HCT116 (cell line): ENCODE results near the gene PNISR. TPM values are rescaled to one million over a fixed set of nuclear protein-coding genes. Genes with fewer than 3 reads are reported as not detected.

Source experiments
- ATAC-seq: fragments of 200-7000 bp; cut with Tn5 transposase; 2 replicates; pipeline ENCODE4 v1.9.1; 2020; ENCODE audit warnings: mild to moderate bottlenecking, moderate library complexity
- BruUV-seq: library from RNA; stranded (reverse); fragments of 400-500 nt; replicated peaks from 2 replicates; lab custom pipeline; 2021; lab: Mats Ljungman, UMichigan
- CTCF ChIA-PET: fragments of 300-600 bp; sonication (Branson Sonifier 250); formaldehyde crosslinking; loops from one replicate; lab custom pipeline; 2021; ENCODE audit warnings: antibody characterized with exemption; lab: Charles Lee
- POLR2A ChIA-PET: fragments of 300-600, 350-600 bp; sonication (Branson Sonifier 250); formaldehyde crosslinking; loops from one replicate; lab custom pipeline; 2021; ENCODE audit warnings: antibody characterized with exemption; lab: Charles Lee
- RAD21 ChIA-PET, 2 experiments: fragments of 300-600 bp; sonication (Branson Sonifier 250); formaldehyde crosslinking; loops; one replicate each; lab custom pipeline; 2023; ENCODE audit warnings: low total read pairs in 2 of 2; ENCODE audit not compliant: uncharacterized antibody in 2 of 2, unreplicated experiment in 2 of 2, low non-redundant PET in 1 of 2; lab: Charles Lee
- DNase-seq: peaks from one replicate; pipeline ENCODE4 v3.0.0-alpha.2; 2010; ENCODE audit warnings: low read depth, low spot score
- H2AFZ ChIP-seq: fragments of 200-600 bp; shearing (Covaris generic), sonication (generic); 2 replicates; pipeline ENCODE4 v1.6.1; 2017; ENCODE audit warnings: low read depth, mixed run types, mixed read lengths, antibody characterized with exemption, low read length; ENCODE audit not compliant: poor library complexity, severe bottlenecking
- H3K27ac ChIP-seq: 2 replicates; pipeline ENCODE4 v1.5.1; 2012; ENCODE audit warnings: low read depth, low read length
- H3K27me3 ChIP-seq: fragments of 200-600 bp; sonication (generic); 2 replicates; pipeline ENCODE4 v1.6.1; 2016; ENCODE audit warnings: mixed run types, low read length, mixed read lengths; ENCODE audit not compliant: insufficient read depth
- H3K36me3 ChIP-seq, 2 experiments: fragments of 200-500 bp in 1 of 2; fragments of 200-600 bp in 1 of 2; sonication (Bioruptor generic) in 1 of 2; sonication (generic) in 1 of 2; 2 replicates each; pipeline versions ENCODE4 v1.5.1 to v1.6.1; 2014 to 2016; ENCODE audit warnings: low read length in 2 of 2, inconsistent platforms in 1 of 2, mixed read lengths in 1 of 2, mixed run types in 1 of 2; ENCODE audit not compliant: insufficient read depth in 2 of 2, control insufficient read depth in 1 of 2
- H3K4me1 ChIP-seq, 2 experiments: fragments of 200-600 bp in 1 of 2; sonication (generic) in 1 of 2; 2 replicates each; pipeline versions ENCODE4 v1.5.1 to v1.6.1; 2012 to 2017; ENCODE audit warnings: low read length in 2 of 2, inconsistent platforms in 1 of 2, mild to moderate bottlenecking in 1 of 2, mixed read lengths in 1 of 2, mixed run types in 1 of 2, moderate library complexity in 1 of 2; ENCODE audit not compliant: insufficient read depth in 2 of 2, control insufficient read depth in 1 of 2
- H3K4me2 ChIP-seq: fragments of 200-600 bp; sonication (generic); 2 replicates; pipeline ENCODE4 v1.6.1; 2017; ENCODE audit warnings: mixed run types, low read length, mixed read lengths
- H3K4me3 ChIP-seq, 2 experiments: fragments of 200-600 bp in 1 of 2; sonication (generic) in 1 of 2; replicated peaks in 1 of 2; 2 replicates each; pipeline ENCODE4 v1.5.1; 2011 to 2016; ENCODE audit warnings: low read length in 2 of 2, control low read depth in 1 of 2, low read depth in 1 of 2, mild to moderate bottlenecking in 1 of 2, mixed read lengths in 1 of 2, mixed run types in 1 of 2
- H3K79me2 ChIP-seq: fragments of 200-600 bp; sonication (generic); 2 replicates; pipeline ENCODE4 v1.6.1; 2017; ENCODE audit warnings: mild to moderate bottlenecking, mixed run types, low read length, moderate library complexity, mixed read lengths; ENCODE audit not compliant: insufficient read depth
- H3K9ac ChIP-seq: fragments of 200-600 bp; sonication (generic); 2 replicates; pipeline ENCODE4 v1.6.1; 2016; ENCODE audit warnings: low read length, mixed read lengths
- H3K9me2 ChIP-seq: fragments of 200-600 bp; sonication (generic), shearing (Covaris generic); 2 replicates; pipeline ENCODE4 v1.6.1; 2017; ENCODE audit warnings: mixed run types, mild to moderate bottlenecking, moderate library complexity; ENCODE audit not compliant: insufficient read depth
- H3K9me3 ChIP-seq, 2 experiments: fragments of 200-500 bp in 1 of 2; fragments of 200-600 bp in 1 of 2; sonication (Bioruptor generic) in 1 of 2; sonication (generic) in 1 of 2; 2 replicates each; pipeline ENCODE4 v1.6.1; 2014 to 2017; ENCODE audit warnings: low read length in 2 of 2, mixed read lengths in 2 of 2, inconsistent platforms in 1 of 2, low read depth in 1 of 2, mild to moderate bottlenecking in 1 of 2, mixed run types in 1 of 2, moderate library complexity in 1 of 2; ENCODE audit not compliant: control insufficient read depth in 1 of 2, insufficient read depth in 1 of 2
- H4K20me1 ChIP-seq: fragments of 200-600 bp; sonication (generic), shearing (Covaris generic); 2 replicates; pipeline ENCODE4 v1.6.1; 2017; ENCODE audit warnings: mixed run types, mild to moderate bottlenecking, moderate library complexity; ENCODE audit not compliant: insufficient read depth
- CEBPB ChIP-seq: IDR thresholded peaks from 2 replicates; pipeline ENCODE4 v1.6.1; 2012; ENCODE audit warnings: low read depth
- EGR1 ChIP-seq: IDR thresholded peaks from 2 replicates; pipeline ENCODE4 v1.6.1; 2012; ENCODE audit warnings: low read depth
- EZH2 ChIP-seq: fragments of 200-600 bp; sonication (generic); IDR thresholded peaks from 2 replicates; pipeline ENCODE4 v1.6.1; 2017; ENCODE audit warnings: antibody characterized with exemption, mixed run types
- EZH2phosphoT487 ChIP-seq: fragments of 200-600 bp; IDR thresholded peaks from 2 replicates; pipeline ENCODE4 v1.6.1; 2018; ENCODE audit warnings: antibody characterized with exemption, borderline replicate concordance
- POLR2A ChIP-seq: IDR thresholded peaks from 2 replicates; pipeline ENCODE4 v1.7.0; 2011; ENCODE audit warnings: borderline replicate concordance; ENCODE audit not compliant: insufficient read depth, insufficient read length; ENCODE audit errors: extremely low read depth
- POLR2AphosphoS5 ChIP-seq: IDR thresholded peaks from 2 replicates; pipeline ENCODE4 v1.6.1; 2011; ENCODE audit warnings: mild to moderate bottlenecking, low read depth, low read length, moderate library complexity
- SP1 ChIP-seq: IDR thresholded peaks from 2 replicates; pipeline ENCODE4 v1.6.1; 2012; ENCODE audit warnings: low read depth
- YY1 ChIP-seq: IDR thresholded peaks from 2 replicates; pipeline ENCODE4 v1.6.1; 2011; ENCODE audit warnings: low read length, low read depth, moderate library complexity, mild to moderate bottlenecking; ENCODE audit not compliant: insufficient replicate concordance; ENCODE audit errors: extremely low read depth
- ZFX ChIP-seq: fragments of 450-650 bp; IDR thresholded peaks from 2 replicates; pipeline ENCODE4 v1.6.1; 2017
- ZNF274 ChIP-seq: fragments of 200-500 bp; sonication (Bioruptor generic); IDR thresholded peaks from 2 replicates; pipeline ENCODE4 v1.6.1; 2014; ENCODE audit warnings: mild to moderate bottlenecking, low read depth, low read length, inconsistent platforms
- intact Hi-C: fragments of 100-400 bp; cut with micrococcal nuclease; formaldehyde crosslinking; loops from 2 replicates; pipeline ENCODE4 v1.10.0; 2022
- total RNA-seq: library from RNA; stranded (reverse); gene quantifications from one replicate; pipeline ENCODE4 v1.2.1, GENCODE V29; 2021; ENCODE audit not compliant: unreplicated experiment
- TF ChIP-seq, protein P1 (sequence below): IDR thresholded peaks from 2 replicates; pipeline ENCODE4 v1.6.1; 2012
- TF ChIP-seq, protein P2 (sequence below): IDR thresholded peaks from 2 replicates; pipeline ENCODE4 v1.6.1; 2012; ENCODE audit warnings: low read depth

PNISR gene
- total RNA-seq, 1 experiment from 2014 or later = 97.1 TPM

DNA sequence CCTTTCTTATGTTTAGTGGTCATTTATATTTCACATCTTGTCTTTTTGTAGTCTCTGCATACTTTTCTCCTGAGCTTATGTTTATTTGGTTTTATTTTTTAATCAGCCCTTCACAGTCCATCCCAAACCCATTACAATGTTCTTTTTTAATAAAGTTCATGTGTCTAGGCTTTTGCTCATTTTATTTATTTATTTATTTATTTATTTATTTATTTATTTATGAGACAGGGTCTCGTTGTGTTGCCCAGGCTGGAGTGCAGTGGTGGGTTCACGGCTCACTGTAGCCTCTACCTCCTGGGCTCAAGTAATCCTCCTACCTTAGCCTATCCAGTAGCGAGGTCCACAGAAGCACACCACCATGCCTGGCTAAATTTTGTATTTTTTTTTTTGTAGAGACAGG lies 34.2 kb downstream of the PNISR start:
- Histone ChIP-seq H4K20me1 (no peaks in the 10 kb centered on the region), H3K4me2 (no peak overlapping the region), H3K27ac (no peak overlapping the region), H3K9me3 (no peaks in the 10 kb centered on the region), H3K4me1 (peaks cover 7 to 12% of the 10 kb centered on the region in 2 experiments; a peak in 3 of 4 replicates), H2AFZ (no peak overlapping the region), H3K4me3 (no peak overlapping the region), H3K9me2 (no peaks in the 10 kb centered on the region), H3K27me3 (no peaks in the 10 kb centered on the region), H3K79me2 (peaks cover 15% of the 10 kb centered on the region), H3K9ac (no peak overlapping the region), H3K36me3 (no peaks in the 10 kb centered on the region)
- ChIA-PET RAD21 (no interaction called here), CTCF (no interaction called here), POLR2A (no interaction called here)
- DNase-seq = no peak
- intact Hi-C loops = loop anchor here (5.0 kb wide), 1 partner anchor 36 kb away; the partner anchor contains the start of gene PNISR
- no TSS peak for BruUV-seq
- ATAC-seq = no peak
- TF ChIP-seq, protein P1, sequence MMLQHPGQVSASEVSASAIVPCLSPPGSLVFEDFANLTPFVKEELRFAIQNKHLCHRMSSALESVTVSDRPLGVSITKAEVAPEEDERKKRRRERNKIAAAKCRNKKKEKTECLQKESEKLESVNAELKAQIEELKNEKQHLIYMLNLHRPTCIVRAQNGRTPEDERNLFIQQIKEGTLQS = no peak
- TF ChIP-seq ZNF274 = no peak
- no peak for TF ChIP-seq YY1
- no peak for TF ChIP-seq ZFX
- no peak for TF ChIP-seq EZH2phosphoT487
- TF ChIP-seq EGR1 = no peak
- no peak for TF ChIP-seq CEBPB
- TF ChIP-seq, protein P2, sequence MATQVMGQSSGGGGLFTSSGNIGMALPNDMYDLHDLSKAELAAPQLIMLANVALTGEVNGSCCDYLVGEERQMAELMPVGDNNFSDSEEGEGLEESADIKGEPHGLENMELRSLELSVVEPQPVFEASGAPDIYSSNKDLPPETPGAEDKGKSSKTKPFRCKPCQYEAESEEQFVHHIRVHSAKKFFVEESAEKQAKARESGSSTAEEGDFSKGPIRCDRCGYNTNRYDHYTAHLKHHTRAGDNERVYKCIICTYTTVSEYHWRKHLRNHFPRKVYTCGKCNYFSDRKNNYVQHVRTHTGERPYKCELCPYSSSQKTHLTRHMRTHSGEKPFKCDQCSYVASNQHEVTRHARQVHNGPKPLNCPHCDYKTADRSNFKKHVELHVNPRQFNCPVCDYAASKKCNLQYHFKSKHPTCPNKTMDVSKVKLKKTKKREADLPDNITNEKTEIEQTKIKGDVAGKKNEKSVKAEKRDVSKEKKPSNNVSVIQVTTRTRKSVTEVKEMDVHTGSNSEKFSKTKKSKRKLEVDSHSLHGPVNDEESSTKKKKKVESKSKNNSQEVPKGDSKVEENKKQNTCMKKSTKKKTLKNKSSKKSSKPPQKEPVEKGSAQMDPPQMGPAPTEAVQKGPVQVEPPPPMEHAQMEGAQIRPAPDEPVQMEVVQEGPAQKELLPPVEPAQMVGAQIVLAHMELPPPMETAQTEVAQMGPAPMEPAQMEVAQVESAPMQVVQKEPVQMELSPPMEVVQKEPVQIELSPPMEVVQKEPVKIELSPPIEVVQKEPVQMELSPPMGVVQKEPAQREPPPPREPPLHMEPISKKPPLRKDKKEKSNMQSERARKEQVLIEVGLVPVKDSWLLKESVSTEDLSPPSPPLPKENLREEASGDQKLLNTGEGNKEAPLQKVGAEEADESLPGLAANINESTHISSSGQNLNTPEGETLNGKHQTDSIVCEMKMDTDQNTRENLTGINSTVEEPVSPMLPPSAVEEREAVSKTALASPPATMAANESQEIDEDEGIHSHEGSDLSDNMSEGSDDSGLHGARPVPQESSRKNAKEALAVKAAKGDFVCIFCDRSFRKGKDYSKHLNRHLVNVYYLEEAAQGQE = no peak
- TF ChIP-seq SP1 = no peak
- no peak for TF ChIP-seq POLR2A
- no peak for TF ChIP-seq POLR2AphosphoS5
- no peak for TF ChIP-seq EZH2
